PC-9 (cell line): ENCODE measurements around the gene PTGDS. TPM values are rescaled to one million over a fixed set of nuclear protein-coding genes. Genes with fewer than 3 reads are reported as not detected.

ENCODE experiments used
- BruUV-seq: library from RNA; stranded (reverse); fragments of 400-500 nt; replicated peaks from 2 replicates; lab custom pipeline; 2021; lab: Mats Ljungman, UMichigan
- CTCF ChIA-PET: fragments of 300-600 bp; sonication (Branson Sonifier 250); formaldehyde crosslinking; loops from one replicate; lab custom pipeline; 2022; ENCODE audit warnings: antibody characterized with exemption; lab: Charles Lee
- POLR2A ChIA-PET: fragments of 300-600 bp; sonication (Branson Sonifier 250); formaldehyde crosslinking; loops from one replicate; lab custom pipeline; 2022; ENCODE audit warnings: antibody characterized with exemption; ENCODE audit not compliant: unreplicated experiment; lab: Charles Lee
- DNase-seq, 2 experiments: peaks; one replicate each; pipeline versions ENCODE4 v3.0.0 to v3.0.0-alpha.2; 2015 to 2022; ENCODE audit warnings: mixed read lengths in 1 of 2
- H2AFZ ChIP-seq: fragments of 200-600 bp; sonication (generic); 2 replicates; pipeline ENCODE4 v1.8.1; 2017; ENCODE audit warnings: antibody characterized with exemption
- H3F3A ChIP-seq: fragments of 200-600 bp; sonication (generic); 2 replicates; pipeline ENCODE4 v1.8.1; 2017; ENCODE audit warnings: antibody characterized with exemption, mild to moderate bottlenecking, low read depth; ENCODE audit not compliant: insufficient read depth
- H3K27ac ChIP-seq: fragments of 200-600 bp; sonication (generic); 2 replicates; pipeline ENCODE4 v1.6.1; 2016; ENCODE audit warnings: mixed run types
- H3K27me3 ChIP-seq: fragments of 200-600 bp; sonication (generic); 2 replicates; pipeline ENCODE4 v1.6.1; 2016; ENCODE audit warnings: low read depth, mixed run types; ENCODE audit not compliant: insufficient read depth
- H3K36me3 ChIP-seq: fragments of 200-600 bp; sonication (generic); 2 replicates; pipeline ENCODE4 v1.6.1; 2016; ENCODE audit warnings: low read depth, mixed run types
- H3K4me1 ChIP-seq: fragments of 200-600 bp; sonication (generic); replicated peaks from 2 replicates; pipeline ENCODE4 v1.6.1; 2016; ENCODE audit warnings: mixed run types; ENCODE audit not compliant: insufficient read depth
- H3K4me2 ChIP-seq: fragments of 200-600 bp; sonication (generic); 2 replicates; pipeline ENCODE4 v1.6.1; 2017; ENCODE audit warnings: mixed run types
- H3K4me3 ChIP-seq: fragments of 200-600 bp; sonication (generic); 2 replicates; pipeline ENCODE4 v1.6.1; 2016; ENCODE audit warnings: mixed run types
- H3K79me2 ChIP-seq: fragments of 200-600 bp; sonication (generic); 2 replicates; pipeline ENCODE4 v1.6.1; 2017; ENCODE audit warnings: low read depth, mixed run types
- H3K9me2 ChIP-seq: fragments of 200-600 bp; sonication (generic); 2 replicates; pipeline ENCODE4 v1.8.1; 2017; ENCODE audit warnings: mild to moderate bottlenecking; ENCODE audit not compliant: insufficient read depth
- H3K9me3 ChIP-seq: fragments of 200-600 bp; sonication (generic); 2 replicates; pipeline ENCODE4 v1.8.1; 2016; ENCODE audit warnings: low read depth; ENCODE audit not compliant: insufficient read depth
- H4K20me1 ChIP-seq: fragments of 200-600 bp; sonication (generic); 2 replicates; pipeline ENCODE4 v1.8.1; 2017; ENCODE audit not compliant: insufficient read depth
- EZH2 ChIP-seq: fragments of 200-600 bp; sonication (generic); IDR thresholded peaks from 2 replicates; pipeline ENCODE4 v1.8.0; 2017; ENCODE audit warnings: antibody characterized with exemption, low read depth
- intact Hi-C: fragments of 100-400 bp; cut with micrococcal nuclease; formaldehyde crosslinking; loops from one replicate; pipeline ENCODE4 v1.10.0; 2022; ENCODE audit not compliant: unreplicated experiment
- total RNA-seq: library from RNA; stranded (reverse); gene quantifications from 2 replicates; pipeline ENCODE4 v1.2.3, GENCODE V29; 2021
- TF ChIP-seq, protein P1 (sequence below): fragments of 200-600 bp; sonication (generic); conservative IDR thresholded peaks from 2 replicates; pipeline ENCODE4 v1.6.1; 2017; ENCODE audit warnings: mixed run types, antibody characterized with exemption, mild to moderate bottlenecking, moderate library complexity

PTGDS gene
- total RNA-seq, 1 experiment from 2014 or later: 1.7 TPM

DNA sequence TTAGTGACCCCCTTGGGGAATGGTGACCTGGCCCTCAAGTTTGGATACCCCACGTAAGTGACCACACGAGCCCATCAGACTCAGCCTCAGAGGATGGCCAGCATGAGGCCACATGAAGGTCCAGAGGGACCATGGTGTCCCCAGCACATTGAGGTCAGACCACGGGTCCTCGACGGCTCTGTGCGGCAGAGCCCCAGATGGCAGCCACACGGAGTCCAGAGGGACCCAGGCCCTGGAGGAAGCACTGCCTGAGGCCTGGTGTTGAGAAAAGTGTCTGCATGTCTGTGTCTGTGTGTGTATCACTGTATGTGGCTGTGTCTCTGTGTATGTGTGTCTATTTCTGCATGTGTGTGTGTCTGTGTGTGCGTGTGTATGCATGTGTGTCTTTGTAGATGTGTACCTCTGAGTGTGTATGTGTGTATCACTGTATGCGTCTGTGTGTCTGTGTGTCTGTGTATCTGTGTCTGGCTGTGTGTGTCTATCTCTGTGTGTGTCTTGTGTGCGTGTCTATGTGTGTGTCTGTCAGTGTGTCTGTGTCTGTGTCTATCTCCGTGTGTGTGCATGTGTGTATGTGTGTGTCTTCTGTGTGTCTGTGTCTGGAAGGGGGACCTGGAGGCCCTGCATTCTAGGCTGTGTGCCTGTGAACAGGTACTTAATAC is 6.5 kb downstream of the PTGDS start:
- no peak overlapping the region for H3K4me2 ChIP-seq
- no peaks in the 10 kb centered on the region for H3K36me3 ChIP-seq
- intact Hi-C loops: no loop called here

DNA sequence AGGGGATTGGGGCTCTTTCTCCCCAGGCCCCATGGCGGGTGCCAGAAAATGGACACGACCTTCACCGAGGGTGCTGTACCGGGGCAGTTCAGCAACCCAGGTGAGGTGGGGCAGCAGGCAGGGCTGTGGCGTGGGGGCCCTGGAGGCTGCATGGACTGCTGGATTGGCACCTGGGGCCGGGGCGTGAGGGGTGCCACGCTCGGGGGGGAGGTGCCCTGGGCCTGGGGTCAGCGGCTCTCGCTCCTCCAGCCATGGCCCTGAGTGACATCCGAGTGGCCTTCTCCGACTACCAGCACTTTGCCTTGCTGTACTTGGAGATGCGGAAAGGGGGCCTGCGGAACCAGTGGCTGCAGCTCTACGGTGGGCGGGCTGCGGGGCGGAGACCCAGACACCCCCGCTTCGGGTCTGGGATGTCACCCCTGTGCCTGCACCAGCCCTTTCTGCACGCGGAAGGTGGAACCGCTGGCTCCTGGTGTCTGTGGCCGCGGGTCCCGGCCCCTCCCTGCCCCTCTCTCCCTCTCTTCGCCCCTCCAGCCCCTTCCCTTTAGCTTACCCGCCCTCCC is 7.2 kb downstream of the PTGDS start:
- Histone ChIP-seq H3K4me1 (peaks cover 9% of the 10 kb centered on the region), H2AFZ (no peak overlapping the region), H4K20me1 (no peaks in the 10 kb centered on the region), H3K27me3 (no peaks in the 10 kb centered on the region), H3F3A (peaks cover 6% of the 10 kb centered on the region; the same call in 1 of the 2 replicates), H3K4me3 (no peak overlapping the region), H3K9me2 (no peaks in the 10 kb centered on the region), H3K9me3 (no peaks in the 10 kb centered on the region), H3K27ac (no peak overlapping the region), H3K4me2 (no peak overlapping the region), H3K36me3 (no peaks in the 10 kb centered on the region), H3K79me2 (no peaks in the 10 kb centered on the region)
- intact Hi-C loops: no loop called here
- DNase-seq: no peak
- ChIA-PET POLR2A (no interaction called here), CTCF (no interaction called here)
- BruUV-seq: no TSS peak
- TF ChIP-seq EZH2: no peak
- TF ChIP-seq, protein P1, sequence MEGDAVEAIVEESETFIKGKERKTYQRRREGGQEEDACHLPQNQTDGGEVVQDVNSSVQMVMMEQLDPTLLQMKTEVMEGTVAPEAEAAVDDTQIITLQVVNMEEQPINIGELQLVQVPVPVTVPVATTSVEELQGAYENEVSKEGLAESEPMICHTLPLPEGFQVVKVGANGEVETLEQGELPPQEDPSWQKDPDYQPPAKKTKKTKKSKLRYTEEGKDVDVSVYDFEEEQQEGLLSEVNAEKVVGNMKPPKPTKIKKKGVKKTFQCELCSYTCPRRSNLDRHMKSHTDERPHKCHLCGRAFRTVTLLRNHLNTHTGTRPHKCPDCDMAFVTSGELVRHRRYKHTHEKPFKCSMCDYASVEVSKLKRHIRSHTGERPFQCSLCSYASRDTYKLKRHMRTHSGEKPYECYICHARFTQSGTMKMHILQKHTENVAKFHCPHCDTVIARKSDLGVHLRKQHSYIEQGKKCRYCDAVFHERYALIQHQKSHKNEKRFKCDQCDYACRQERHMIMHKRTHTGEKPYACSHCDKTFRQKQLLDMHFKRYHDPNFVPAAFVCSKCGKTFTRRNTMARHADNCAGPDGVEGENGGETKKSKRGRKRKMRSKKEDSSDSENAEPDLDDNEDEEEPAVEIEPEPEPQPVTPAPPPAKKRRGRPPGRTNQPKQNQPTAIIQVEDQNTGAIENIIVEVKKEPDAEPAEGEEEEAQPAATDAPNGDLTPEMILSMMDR: no peak

More for the DNA sequence above, 6.5 kb downstream of the PTGDS start:
- CTCF ChIA-PET: no interaction called here
- H2AFZ ChIP-seq: no peak overlapping the region
- H4K20me1 ChIP-seq: no peaks in the 10 kb centered on the region
- H3K9me3 ChIP-seq: no peaks in the 10 kb centered on the region
- peaks cover 12% of the 10 kb centered on the region; the same call in 1 of the 2 replicates for H3F3A ChIP-seq
- H3K79me2 ChIP-seq: no peaks in the 10 kb centered on the region
- no peaks in the 10 kb centered on the region for H3K9me2 ChIP-seq
- H3K27ac ChIP-seq: no peak overlapping the region
- no peaks in the 10 kb centered on the region for H3K27me3 ChIP-seq
- no TSS peak for BruUV-seq
- peaks cover 9% of the 10 kb centered on the region for H3K4me1 ChIP-seq
- TF ChIP-seq, protein P1: no peak
- no peak for TF ChIP-seq EZH2
- H3K4me3 ChIP-seq: no peak overlapping the region
- DNase-seq: no peak
- POLR2A ChIA-PET: no interaction called here

DNA sequence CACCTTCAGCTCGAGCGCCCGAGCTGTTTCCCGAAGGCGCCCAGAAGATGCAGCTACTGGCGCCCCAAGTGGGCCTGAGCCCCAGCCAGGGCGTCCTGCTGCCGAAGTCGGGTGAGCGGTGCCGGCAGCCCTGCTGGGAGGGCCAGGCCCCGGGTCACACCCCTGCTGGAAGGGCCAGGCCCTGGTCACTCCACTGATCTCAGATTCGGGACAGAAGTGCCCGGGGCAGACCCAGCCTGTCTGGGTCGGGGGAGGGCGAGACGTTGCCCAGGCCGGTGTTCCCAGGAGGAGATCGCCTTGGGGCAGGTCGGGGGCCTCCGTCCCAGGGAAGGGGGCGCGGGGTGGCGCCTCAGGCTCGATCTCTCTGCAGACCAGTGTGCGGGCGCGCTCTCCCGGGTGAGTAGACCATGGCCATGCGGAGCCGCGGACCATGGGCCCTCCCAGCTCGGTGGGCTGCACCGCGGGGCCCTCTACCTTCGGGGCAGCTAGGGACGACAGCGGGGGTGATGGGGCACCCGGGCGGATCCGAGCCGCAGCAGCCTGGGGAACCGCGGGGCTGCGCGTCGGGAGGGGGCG is 7.8 kb downstream of the PTGDS start:
- POLR2A ChIA-PET: no interaction called here
- Histone ChIP-seq H3K9me2 (no peaks in the 10 kb centered on the region), H3K27me3 (no peaks in the 10 kb centered on the region), H3K9me3 (no peaks in the 10 kb centered on the region), H3F3A (peaks cover 7% of the 10 kb centered on the region; the same call in 1 of the 2 replicates), H3K4me3 (no peak overlapping the region), H3K27ac (no peak overlapping the region), H2AFZ (no peak overlapping the region), H3K4me2 (no peak overlapping the region), H3K79me2 (no peaks in the 10 kb centered on the region), H3K36me3 (no peaks in the 10 kb centered on the region), H3K4me1 (peaks cover 9% of the 10 kb centered on the region), H4K20me1 (no peaks in the 10 kb centered on the region)
- TF ChIP-seq, protein P1: no peak
- TF ChIP-seq EZH2: no peak
- no TSS peak for BruUV-seq
- CTCF ChIA-PET: no interaction called here
- intact Hi-C loops: no loop called here
- DNase-seq: no peak
